Non-pigmented ciliary epithelial cell (primary cell): Measurements from ENCODE around the gene DCD.

Experiments used
- DNase-seq: peaks from one replicate; pipeline ENCODE4 v3.0.0-alpha.2; 2010; ENCODE audit warnings: low read depth

DCD gene

GRCh38 chr12:54606556-54606955 lies 41.6 kb downstream of the DCD start:
- DNase-seq = no peak

GRCh38 chr12:54605138-54605970 lies 42.8 kb downstream of the DCD start:
- no peak for DNase-seq

- DNase-seq = no peak
Measured at GRCh38 chr12:54604436-54604835, 43.7 kb downstream of the DCD start.

- no peak for DNase-seq
Measured at GRCh38 chr12:54603872-54604271, 44.3 kb downstream of the DCD start.

GRCh38 chr12:54603173-54603814 lies 44.9 kb downstream of the DCD start:
- peak; percentile 35 for DNase-seq

GRCh38 chr12:54602661-54603060 lies 45.5 kb downstream of the DCD start:
- no peak for DNase-seq

GRCh38 chr12:54601841-54602240 lies 46.3 kb downstream of the DCD start:
- DNase-seq = no peak

GRCh38 chr12:54598970-54599369 lies 49.2 kb downstream of the DCD start:
- DNase-seq = no peak

- peak; percentile 23 for DNase-seq
Measured at GRCh38 chr12:54596526-54596946, 51.6 kb downstream of the DCD start.

GRCh38 chr12:54595471-54595870 lies 52.7 kb downstream of the DCD start:
- DNase-seq = no peak
